K562 (cell line): ENCODE data around the gene ING2. TPM values are rescaled to one million over a fixed set of nuclear protein-coding genes. Genes with fewer than 3 reads are reported as not detected.

ENCODE experiments used
- GTF2B ChIP-seq: IDR thresholded peaks from 2 replicates; pipeline ENCODE4 v1.6.1; 2011; ENCODE audit not compliant: insufficient read length; ENCODE audit errors: extremely low read depth
- HOXB6 ChIP-seq: fragments of 250-450 bp; sonication (Bioruptor Pico); IDR thresholded peaks from 2 replicates; pipeline ENCODE4 v1.5.1; 2022; ENCODE audit warnings: mild to moderate bottlenecking, borderline replicate concordance
- POLR3A ChIP-seq: IDR thresholded peaks from 2 replicates; pipeline ENCODE4 v1.6.1; 2011; ENCODE audit warnings: borderline replicate concordance, mild to moderate bottlenecking, moderate library complexity; ENCODE audit not compliant: insufficient read length, insufficient read depth; ENCODE audit errors: extremely low read depth
- RREB1 ChIP-seq: fragments of 250-450 bp; sonication (Bioruptor Pico); IDR thresholded peaks from 2 replicates; pipeline ENCODE4 v1.4.0; 2020
- ZBTB43 ChIP-seq: sonication (generic); formaldehyde crosslinking; IDR thresholded peaks from 2 replicates; pipeline ENCODE4 v1.8.0; 2023; ENCODE audit warnings: mild to moderate bottlenecking, missing genetic modification reagents
- ZNF507 ChIP-seq: conservative IDR thresholded peaks from 2 replicates; pipeline ENCODE4 v1.6.1; 2017; ENCODE audit warnings: missing genetic modification characterization, missing compliant biosample characterization
- ZNF75A ChIP-seq: fragments of 450-650 bp; formaldehyde crosslinking; IDR thresholded peaks from 2 replicates; pipeline ENCODE4 v1.4.0; 2020; ENCODE audit warnings: mild to moderate bottlenecking
- polyA plus RNA-seq, 8 experiments: library from polyadenylated mRNA; depleted of rRNA in 4 of 8; stranded (reverse) in 5 of 8; unstranded in 3 of 8; fragments of >200 nt; fragmentation: Nextera tagmentation in 2 of 8; fragmentation: Illumina TruSeq in 1 of 8; extraction: Ambion mirVana in 2 of 8; extraction: Trizol in 1 of 8; gene quantifications; 2 replicates each; pipeline versions ENCODE4 v1.2.1 to v1.2.3, GENCODE V29; 2011 to 2014; ENCODE audit warnings: inconsistent platforms in 1 of 8, missing spikeins in 1 of 8
- total RNA-seq, 7 experiments: library from RNA; depleted of rRNA in 6 of 7; stranded (reverse); fragments of >200 nt in 6 of 7; fragmentation: Illumina TruSeq in 2 of 7; extraction: Trizol in 2 of 7; gene quantifications; 2 replicates each; pipeline versions ENCODE4 v1.2.1 to v1.2.3, GENCODE V29; 2011 to 2021; ENCODE audit warnings: low replicate concordance in 1 of 7

The ING2 gene
- total and polyA plus RNA-seq, 9 of the 15 experiments (the other 6 are each of a cell fraction or from before 2014, with no cell fraction given): 2.9 to 21.4 (median 12.4) TPM

GRCh38 chr4:183483997-183484396 lies 20.9 kb upstream of the ING2 start (continued):
- no peak for TF ChIP-seq RREB1 (CRISPR knock-in tag)
- TF ChIP-seq ZNF507: no peak
- TF ChIP-seq GTF2B: no peak
- TF ChIP-seq ZBTB43 (CRISPR knock-in tag): no peak
- TF ChIP-seq ZNF75A (CRISPR knock-in tag): no peak
- no peak for TF ChIP-seq HOXB6 (CRISPR knock-in tag)
- TF ChIP-seq POLR3A: no peak
